Measurements from ENCODE around the gene MBP. TPM values are rescaled to one million over a fixed set of nuclear protein-coding genes. Genes with fewer than 3 reads are reported as not detected.
A peak's percentile ranks its signal among the peaks of the same experiment; 100 is the strongest.

The MBP gene
- total and polyA plus RNA-seq, 8 donors = 6.3 to 33.5 (median 20.7) TPM

DNA sequence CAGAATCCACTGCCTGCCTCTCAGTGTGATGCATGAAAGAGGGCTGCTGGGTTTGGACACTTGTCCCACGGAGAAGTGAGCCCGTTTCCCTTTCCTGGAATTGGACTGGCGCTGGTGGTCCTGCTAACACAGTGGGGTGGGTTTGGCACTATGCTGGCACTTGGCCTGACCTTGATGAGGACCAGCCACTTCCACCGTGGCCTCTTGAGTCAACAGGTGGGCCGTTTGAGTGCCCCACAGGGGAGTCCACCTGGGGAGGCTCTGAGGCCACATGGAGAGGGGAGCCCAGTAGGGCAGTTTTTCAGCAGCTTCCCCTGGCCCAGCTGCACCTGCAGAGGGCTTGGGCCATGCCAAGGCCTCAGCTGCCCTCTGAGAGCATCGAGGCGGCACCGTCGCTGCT is 56.5 kb downstream of the MBP start:
- no peaks in the 10 kb centered on the region for H3K9me3 ChIP-seq
- DNase-seq (no peak), FAIRE-seq (no peak), ATAC-seq (no peak)
- H3K27ac ChIP-seq = no peak overlapping the region
- no peaks in the 10 kb centered on the region for H3K36me3 ChIP-seq
- H3K4me1 ChIP-seq = peaks cover 0 to 18% (median 11%) of the 10 kb centered on the region in 3 donors
- no peaks in the 10 kb centered on the region for H3K27me3 ChIP-seq
- TF ChIP-seq, protein P1, sequence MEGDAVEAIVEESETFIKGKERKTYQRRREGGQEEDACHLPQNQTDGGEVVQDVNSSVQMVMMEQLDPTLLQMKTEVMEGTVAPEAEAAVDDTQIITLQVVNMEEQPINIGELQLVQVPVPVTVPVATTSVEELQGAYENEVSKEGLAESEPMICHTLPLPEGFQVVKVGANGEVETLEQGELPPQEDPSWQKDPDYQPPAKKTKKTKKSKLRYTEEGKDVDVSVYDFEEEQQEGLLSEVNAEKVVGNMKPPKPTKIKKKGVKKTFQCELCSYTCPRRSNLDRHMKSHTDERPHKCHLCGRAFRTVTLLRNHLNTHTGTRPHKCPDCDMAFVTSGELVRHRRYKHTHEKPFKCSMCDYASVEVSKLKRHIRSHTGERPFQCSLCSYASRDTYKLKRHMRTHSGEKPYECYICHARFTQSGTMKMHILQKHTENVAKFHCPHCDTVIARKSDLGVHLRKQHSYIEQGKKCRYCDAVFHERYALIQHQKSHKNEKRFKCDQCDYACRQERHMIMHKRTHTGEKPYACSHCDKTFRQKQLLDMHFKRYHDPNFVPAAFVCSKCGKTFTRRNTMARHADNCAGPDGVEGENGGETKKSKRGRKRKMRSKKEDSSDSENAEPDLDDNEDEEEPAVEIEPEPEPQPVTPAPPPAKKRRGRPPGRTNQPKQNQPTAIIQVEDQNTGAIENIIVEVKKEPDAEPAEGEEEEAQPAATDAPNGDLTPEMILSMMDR (IDR thresholded peaks at IDR 0.05) = no peak
- intact Hi-C loops (cut with DNase I) = no loop called here
- no peak overlapping the region for H3K4me3 ChIP-seq
- WGBS, 2 donors = 89 to 94% methylated on average over 9 of the region's 9 CpGs

DNA sequence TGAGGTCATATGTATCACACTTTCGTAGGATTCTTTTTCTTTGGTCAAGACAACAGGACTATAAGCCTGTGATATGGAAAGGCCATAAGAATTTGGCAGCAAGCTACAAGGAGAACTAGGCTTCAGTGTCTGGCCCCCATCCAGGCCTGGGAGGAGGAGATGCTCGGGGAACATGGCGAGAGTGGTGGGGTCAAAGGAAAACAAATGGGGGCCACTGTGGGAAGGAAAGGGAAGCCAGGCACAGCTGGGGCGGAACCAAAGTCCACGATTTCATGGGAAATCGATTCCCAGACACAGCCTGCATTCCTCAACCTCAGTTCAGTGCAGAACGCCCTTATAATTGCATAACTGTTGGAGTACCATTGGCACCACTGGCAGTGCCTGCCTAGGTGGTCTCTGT is 58.2 kb downstream of the MBP start:
- no peaks in the 10 kb centered on the region for H3K36me3 ChIP-seq
- TF ChIP-seq, protein P1 (IDR thresholded peaks at IDR 0.05) = no peak
- WGBS, 2 donors = 53 to 66% methylated on average over 7 of the region's 7 CpGs
- peaks cover 0 to 17% (median 11%) of the 10 kb centered on the region in 3 donors for H3K4me1 ChIP-seq
- H3K27me3 ChIP-seq = no peaks in the 10 kb centered on the region
- H3K27ac ChIP-seq = no peak overlapping the region
- DNase-seq (no peak), FAIRE-seq (no peak), ATAC-seq (no peak)
- intact Hi-C loops (cut with DNase I) = no loop called here
- no peaks in the 10 kb centered on the region for H3K9me3 ChIP-seq
- no peak overlapping the region for H3K4me3 ChIP-seq

DNA sequence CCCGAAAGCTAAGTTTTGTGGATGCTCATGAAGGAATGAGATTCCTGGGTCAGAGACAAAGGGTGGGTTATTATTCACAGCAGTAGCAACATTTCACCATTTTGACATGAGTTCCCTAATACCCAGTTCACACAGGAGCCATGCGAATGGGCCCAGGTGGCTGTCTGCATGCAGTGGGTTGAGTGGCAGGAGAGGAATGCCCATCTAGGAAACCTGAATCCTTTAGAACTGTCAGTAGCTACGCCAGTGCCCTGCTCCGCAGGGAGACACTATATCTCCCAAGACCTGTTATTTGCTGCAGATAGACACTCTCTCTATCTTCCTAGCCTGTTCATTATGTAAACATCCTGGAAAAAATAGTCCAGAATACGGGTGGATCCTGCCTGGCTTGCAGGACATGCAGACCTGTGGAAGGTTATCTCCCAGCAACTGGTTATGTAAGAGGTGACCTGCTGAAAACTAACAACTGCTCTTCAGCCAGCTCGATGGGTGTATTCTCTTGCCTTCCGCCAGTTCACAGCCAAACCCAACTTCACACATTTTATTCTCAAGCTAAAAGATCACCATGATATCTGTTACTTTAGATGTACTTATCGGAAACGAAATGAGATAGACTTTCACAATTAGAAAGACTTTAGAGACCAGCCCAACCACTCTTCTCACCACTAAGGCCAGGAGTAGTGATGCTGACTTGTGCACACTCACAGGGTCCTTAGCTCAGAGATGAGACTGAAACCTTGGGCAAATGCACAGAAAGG is 59.1 kb downstream of the MBP start:
- ATAC-seq (peak in 2 of 4 donors; percentile 32 to 46), DNase-seq (no peak), FAIRE-seq (no peak)
- Histone ChIP-seq H3K36me3 (no peaks in the 10 kb centered on the region), H3K9me3 (no peaks in the 10 kb centered on the region), H3K4me1 (peaks cover 0 to 23% (median 15%) of the 10 kb centered on the region in 3 donors), H3K4me3 (no peak overlapping the region), H3K27me3 (no peaks in the 10 kb centered on the region), H3K27ac (no peak overlapping the region)
- 76 to 81% methylated on average over 9 of the region's 9 CpGs for WGBS, 2 donors
- intact Hi-C loops (cut with DNase I) = no loop called here
- TF ChIP-seq, protein P1 (IDR thresholded peaks at IDR 0.05) = no peak

DNA sequence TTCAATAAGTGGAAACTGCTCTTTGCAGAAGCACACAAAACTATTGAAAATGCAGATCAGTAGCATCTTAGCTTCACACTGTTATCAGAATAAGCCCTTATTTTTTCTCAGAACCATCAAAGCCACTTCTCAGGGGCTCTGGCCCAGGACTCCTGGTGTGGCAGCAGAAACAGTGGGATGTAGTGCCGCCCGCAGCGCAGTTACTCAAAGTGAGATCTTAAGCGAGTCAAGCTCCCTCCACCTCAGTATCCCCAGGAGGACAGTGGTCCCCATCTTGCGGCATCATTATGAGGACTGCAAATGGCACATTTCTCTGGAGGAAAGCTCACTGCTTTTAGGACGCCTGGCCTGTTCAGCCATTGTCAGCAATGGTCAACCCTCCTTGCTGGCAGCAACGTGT is 60.0 kb downstream of the MBP start:
- Histone ChIP-seq H3K4me3 (no peak overlapping the region), H3K36me3 (no peaks in the 10 kb centered on the region), H3K4me1 (peaks cover 0 to 26% (median 15%) of the 10 kb centered on the region in 3 donors), H3K27me3 (no peaks in the 10 kb centered on the region), H3K9me3 (no peaks in the 10 kb centered on the region), H3K27ac (peak overlapping the region in 2 of 4 donors; percentile 38 to 59)
- no peak for FAIRE-seq
- TF ChIP-seq, protein P1 (IDR thresholded peaks at IDR 0.05) = no peak
- ATAC-seq = no peak
- WGBS, 2 donors = 96 to 98% methylated on average over 7 of the region's 7 CpGs
- intact Hi-C loops (cut with DNase I) = no loop called here
- DNase-seq = no peak

DNA sequence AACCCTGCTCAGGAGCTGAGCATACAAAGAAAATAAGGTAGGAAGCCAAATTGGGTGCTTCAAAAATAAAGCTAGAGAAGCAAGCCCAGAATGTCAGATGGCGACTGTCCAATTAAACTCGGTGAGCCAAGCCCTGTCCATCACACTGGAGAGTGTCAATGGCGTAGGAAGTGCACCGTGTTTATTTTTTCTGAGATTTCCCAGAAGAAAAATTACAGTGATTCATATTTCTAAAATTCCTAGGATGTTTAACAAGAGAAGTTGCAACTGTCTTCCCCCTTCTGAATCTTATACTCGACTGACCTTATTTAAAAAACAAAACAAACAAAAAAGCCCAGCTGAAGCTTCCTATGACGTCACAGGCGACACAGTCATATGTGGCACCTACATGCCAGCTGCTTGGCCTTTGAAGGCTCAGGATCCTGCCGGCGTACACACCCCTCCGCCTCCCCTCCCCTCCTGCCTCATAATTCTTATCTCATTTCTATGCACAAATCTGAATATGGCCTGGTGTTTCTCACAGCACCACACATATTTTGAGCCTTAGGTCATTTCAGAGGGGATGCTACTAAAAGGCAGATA is 60.8 kb downstream of the MBP start:
- FAIRE-seq (no peak), ATAC-seq (peak; percentile 52 to 81 (median 62)), DNase-seq (peak in 2 of 6 donors; percentile 49 to 51)
- TF ChIP-seq, protein P1 (IDR thresholded peaks at IDR 0.05) = no peak
- Histone ChIP-seq H3K27ac (peak overlapping the region in 2 of 4 donors; percentile 38 to 59), H3K9me3 (no peaks in the 10 kb centered on the region), H3K4me1 (peaks cover 0 to 31% (median 15%) of the 10 kb centered on the region in 3 donors), H3K36me3 (no peaks in the 10 kb centered on the region), H3K4me3 (no peak overlapping the region), H3K27me3 (no peaks in the 10 kb centered on the region)
- intact Hi-C loops (cut with DNase I) = no loop called here
- 25 to 35% methylated on average over 10 of the region's 10 CpGs for WGBS, 2 donors
